Measurements from ENCODE around the gene MAP3K7.

The MAP3K7 gene

GRCh38 chr6:90465686-90466085 lies 121.2 kb downstream of the MAP3K7 start:
- Histone ChIP-seq H3K36me3 (ENCODE audit: control insufficient read depth in 5 of 5, insufficient read depth in 5 of 5, low read length in 5 of 5) (no peaks in the 10 kb centered on the region), H3K4me3 (ENCODE audit: low read depth in 1 of 5, low read length in 5 of 5) (no peak overlapping the region), H3K27ac (ENCODE audit: low read depth, low read length) (no peak overlapping the region), H3K9me3 (ENCODE audit: control insufficient read depth in 5 of 5, low read length in 5 of 5) (no peaks in the 10 kb centered on the region), H3K27me3 (ENCODE audit: control insufficient read depth in 5 of 5, insufficient read depth in 4 of 5, low read length in 5 of 5) (no peaks in the 10 kb centered on the region), H3K9ac (ENCODE audit: low read length in 5 of 5) (no peak overlapping the region), H3K4me1 (ENCODE audit: control insufficient read depth in 5 of 5, insufficient read depth in 5 of 5, low read length in 5 of 5) (peaks cover 0 to 5% (median 0%) of the 10 kb centered on the region in 5 donors)

GRCh38 chr6:90464507-90464906 lies 122.4 kb downstream of the MAP3K7 start:
- no peak overlapping the region for H3K4me3 ChIP-seq (ENCODE audit: low read depth in 1 of 5, low read length in 5 of 5)
- no peaks in the 10 kb centered on the region for H3K9me3 ChIP-seq (ENCODE audit: control insufficient read depth in 5 of 5, low read length in 5 of 5)
- no peaks in the 10 kb centered on the region for H3K27me3 ChIP-seq (ENCODE audit: control insufficient read depth in 5 of 5, insufficient read depth in 4 of 5, low read length in 5 of 5)
- H3K9ac ChIP-seq (ENCODE audit: low read length in 5 of 5): no peak overlapping the region
- H3K36me3 ChIP-seq (ENCODE audit: control insufficient read depth in 5 of 5, insufficient read depth in 5 of 5, low read length in 5 of 5): no peaks in the 10 kb centered on the region
- no peaks in the 10 kb centered on the region for H3K4me1 ChIP-seq (ENCODE audit: control insufficient read depth in 5 of 5, insufficient read depth in 5 of 5, low read length in 5 of 5)
- H3K27ac ChIP-seq (ENCODE audit: low read depth, low read length): no peak overlapping the region

- H3K4me1 ChIP-seq (ENCODE audit: control insufficient read depth in 5 of 5, insufficient read depth in 5 of 5, low read length in 5 of 5): no peaks in the 10 kb centered on the region
- H3K9me3 ChIP-seq (ENCODE audit: control insufficient read depth in 5 of 5, low read length in 5 of 5): no peaks in the 10 kb centered on the region
- H3K9ac ChIP-seq (ENCODE audit: low read length in 5 of 5): no peak overlapping the region
Measured at GRCh38 chr6:90463874-90464273, 123.0 kb downstream of the MAP3K7 start.

More at GRCh38 chr6:90463874-90464273, 123.0 kb downstream of the MAP3K7 start:
- Histone ChIP-seq H3K4me3 (ENCODE audit: low read depth in 1 of 5, low read length in 5 of 5) (no peak overlapping the region), H3K27ac (ENCODE audit: low read depth, low read length) (no peak overlapping the region), H3K27me3 (ENCODE audit: control insufficient read depth in 5 of 5, insufficient read depth in 4 of 5, low read length in 5 of 5) (no peaks in the 10 kb centered on the region), H3K36me3 (ENCODE audit: control insufficient read depth in 5 of 5, insufficient read depth in 5 of 5, low read length in 5 of 5) (no peaks in the 10 kb centered on the region)

Data from subcutaneous abdominal adipose tissue (tissue), 5 donors.